ENCODE data around the gene PRKCZ.
"Not testable (repeated sequence)": the region's sequence is repeated elsewhere in the genome, so short reads cannot be mapped to it uniquely, and the experiment has no call there.

The PRKCZ gene

DNA sequence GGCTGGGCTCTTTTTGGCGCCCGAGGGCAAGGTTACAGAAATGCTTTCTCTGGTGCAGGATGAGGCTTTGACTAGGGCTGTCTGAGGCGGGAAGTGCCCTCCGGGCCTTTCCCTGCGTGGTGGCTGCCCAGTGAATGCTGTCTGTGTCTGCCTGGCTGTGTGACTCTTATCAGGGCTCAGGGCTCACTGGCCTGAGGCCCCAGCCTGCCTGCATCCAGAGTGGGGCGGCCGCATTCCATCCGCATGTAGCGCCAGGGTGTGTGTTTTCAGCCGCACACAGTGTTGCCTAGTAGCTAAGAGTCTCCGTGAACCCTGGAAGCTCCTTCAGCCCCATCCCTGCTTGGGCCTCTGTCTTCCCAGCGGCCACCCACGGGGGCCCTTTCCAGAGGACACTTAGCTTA, 85.2 kb downstream of the PRKCZ start:
- Histone ChIP-seq H3K36me3 (ENCODE audit: control insufficient read depth, insufficient read depth, low read length) (no peaks in the 10 kb centered on the region), H3K4me3 (ENCODE audit: low read length) (no peak overlapping the region), H3K4me1 (ENCODE audit: control insufficient read depth, insufficient read depth, low read length) (peaks cover 57% of the 10 kb centered on the region), H3K9me3 (ENCODE audit: control insufficient read depth, low read length) (no peaks in the 10 kb centered on the region), H3K9ac (ENCODE audit: low read length) (no peak overlapping the region), H3K27me3 (ENCODE audit: control insufficient read depth, insufficient read depth, low read length) (no peaks in the 10 kb centered on the region)

DNA sequence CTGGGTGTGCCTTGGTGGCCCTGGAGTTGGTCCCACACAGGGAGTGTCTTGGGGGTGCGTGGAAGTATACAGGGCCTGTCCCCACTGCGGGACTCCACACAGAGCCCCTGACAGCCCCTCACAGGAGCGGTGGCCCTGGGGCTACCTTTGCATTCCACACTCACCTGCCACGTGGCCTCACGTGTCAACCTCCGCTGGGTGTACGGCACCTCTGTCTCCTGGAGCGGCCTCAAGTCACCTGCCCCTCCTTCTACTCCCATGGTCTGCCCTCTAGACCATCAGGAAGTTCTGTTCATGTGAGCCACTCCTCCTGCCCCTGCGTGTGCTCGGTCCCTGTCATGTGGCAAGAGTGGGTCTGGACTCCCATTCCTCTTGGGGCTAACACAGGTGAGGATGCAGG, 85.7 kb downstream of the PRKCZ start:
- Histone ChIP-seq H3K4me3 (ENCODE audit: low read length) (no peak overlapping the region), H3K27me3 (ENCODE audit: control insufficient read depth, insufficient read depth, low read length) (no peaks in the 10 kb centered on the region), H3K9me3 (ENCODE audit: control insufficient read depth, low read length) (no peaks in the 10 kb centered on the region), H3K36me3 (ENCODE audit: control insufficient read depth, insufficient read depth, low read length) (no peaks in the 10 kb centered on the region), H3K4me1 (ENCODE audit: control insufficient read depth, insufficient read depth, low read length) (peaks cover 57% of the 10 kb centered on the region), H3K9ac (ENCODE audit: low read length) (no peak overlapping the region)

DNA sequence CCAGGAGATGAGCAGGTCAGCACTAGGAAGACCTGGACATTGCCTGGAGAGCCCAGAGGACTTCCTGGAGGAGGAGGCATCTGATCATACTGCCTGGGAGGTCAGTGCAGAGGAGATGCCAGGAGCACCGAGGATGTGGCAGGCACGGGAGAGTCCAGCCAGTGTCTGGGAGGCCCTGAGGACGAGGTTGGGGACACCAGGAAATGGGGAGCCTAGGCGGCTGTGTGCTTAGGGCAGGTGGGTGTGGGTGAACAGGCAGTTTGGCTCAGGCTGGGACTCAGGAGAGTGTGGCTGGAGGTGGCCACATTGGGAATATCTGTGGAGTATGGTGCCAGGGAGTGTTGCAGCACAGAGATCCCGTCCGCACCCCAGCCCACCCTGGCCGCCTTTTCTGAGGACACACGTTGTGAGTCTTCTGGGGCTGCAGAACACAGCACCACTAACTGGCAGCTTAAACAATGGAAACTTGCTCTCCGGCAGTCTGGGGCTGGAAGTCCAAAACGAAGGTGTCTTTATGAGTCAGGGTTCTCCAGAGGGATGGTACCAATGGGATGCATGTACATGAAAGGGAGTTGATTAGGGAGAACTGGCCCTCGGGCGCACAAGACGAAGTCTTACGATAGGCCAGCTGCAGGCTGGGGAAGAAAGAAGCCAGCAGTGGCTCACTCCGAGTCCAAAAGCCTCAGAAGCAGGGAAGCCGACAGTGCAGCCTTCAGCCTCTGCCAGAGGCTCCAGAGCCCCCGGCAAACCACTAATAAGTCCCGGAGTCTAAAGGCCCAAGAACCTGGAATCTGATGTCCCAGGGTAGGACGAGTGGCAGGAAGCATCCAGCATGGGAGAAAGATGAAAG, 86.4 kb downstream of the PRKCZ start:
- H3K4me1 ChIP-seq (ENCODE audit: control insufficient read depth, insufficient read depth, low read length): peaks cover 57% of the 10 kb centered on the region
- no peaks in the 10 kb centered on the region for H3K9me3 ChIP-seq (ENCODE audit: control insufficient read depth, low read length)
- no peaks in the 10 kb centered on the region for H3K27me3 ChIP-seq (ENCODE audit: control insufficient read depth, insufficient read depth, low read length)
- no peak overlapping the region for H3K9ac ChIP-seq (ENCODE audit: low read length)
- H3K4me3 ChIP-seq (ENCODE audit: low read length): no peak overlapping the region
- H3K36me3 ChIP-seq (ENCODE audit: control insufficient read depth, insufficient read depth, low read length): no peaks in the 10 kb centered on the region

DNA sequence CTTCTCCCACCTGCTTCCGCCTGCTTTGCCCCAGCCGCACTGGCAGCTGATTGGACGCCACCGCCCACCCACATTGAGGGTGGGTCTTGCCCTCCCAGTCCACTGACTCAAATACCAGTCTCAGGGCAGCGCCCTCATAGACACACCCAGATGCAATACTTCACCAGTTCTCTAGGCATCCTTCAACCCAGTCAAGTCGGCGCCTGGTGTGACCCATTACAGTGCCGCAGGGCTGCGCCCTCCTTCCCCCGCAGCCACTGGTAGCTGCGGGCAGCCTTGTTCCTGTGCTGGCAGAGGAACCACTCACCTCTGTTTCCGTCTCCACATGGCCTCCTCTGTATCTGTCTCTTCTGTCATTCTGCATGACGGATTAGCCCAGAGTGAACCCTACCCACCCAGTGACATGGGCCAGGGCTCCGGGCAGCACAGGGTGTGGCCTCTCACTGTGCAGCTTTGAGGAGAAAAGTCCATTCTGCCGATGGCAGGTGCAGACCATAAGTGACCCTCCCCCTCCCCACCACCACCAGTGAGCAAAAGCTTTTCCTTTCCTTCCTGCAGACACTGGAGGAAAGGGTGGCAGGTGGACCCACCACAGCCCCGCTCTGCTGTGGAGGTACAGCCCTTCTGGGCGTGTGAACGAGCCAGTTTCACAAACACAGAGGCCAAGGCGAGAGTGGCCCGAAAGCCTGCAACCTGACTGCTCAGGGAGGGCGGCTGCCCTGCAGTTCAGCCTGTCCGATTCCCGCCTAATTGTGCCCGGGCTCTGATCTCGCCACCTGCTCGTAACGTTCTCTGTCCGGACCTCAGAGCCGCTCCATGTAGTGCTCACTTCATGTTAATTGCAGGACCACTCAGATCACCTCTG, 87.3 kb downstream of the PRKCZ start:
- no peak overlapping the region for H3K9ac ChIP-seq (ENCODE audit: low read length)
- H3K4me3 ChIP-seq (ENCODE audit: low read length): no peak overlapping the region
- no peaks in the 10 kb centered on the region for H3K36me3 ChIP-seq (ENCODE audit: control insufficient read depth, insufficient read depth, low read length)
- H3K27me3 ChIP-seq (ENCODE audit: control insufficient read depth, insufficient read depth, low read length): no peaks in the 10 kb centered on the region
- H3K4me1 ChIP-seq (ENCODE audit: control insufficient read depth, insufficient read depth, low read length): peaks cover 51% of the 10 kb centered on the region
- no peaks in the 10 kb centered on the region for H3K9me3 ChIP-seq (ENCODE audit: control insufficient read depth, low read length)

DNA sequence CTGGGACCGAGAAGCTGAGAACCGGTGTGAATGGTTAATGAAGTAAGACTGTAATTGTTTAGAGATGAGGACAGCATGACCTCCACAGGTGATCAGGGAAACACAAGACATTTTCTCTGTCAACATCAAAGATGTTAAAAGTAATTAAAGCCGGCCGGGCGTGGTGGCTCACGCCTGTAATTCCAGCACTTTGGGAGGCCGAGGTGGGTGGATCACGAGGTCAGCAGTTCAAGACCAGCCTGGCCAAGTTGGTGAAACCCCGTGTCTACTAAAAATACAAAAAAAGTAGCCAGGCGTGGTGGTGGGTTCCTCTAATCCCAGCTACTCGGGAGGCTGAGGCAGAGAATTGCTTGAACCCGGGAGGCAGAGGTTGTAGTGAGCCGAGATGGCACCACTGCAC, 88.9 kb downstream of the PRKCZ start:
- H3K9me3 ChIP-seq (ENCODE audit: control insufficient read depth, low read length); H3K36me3 ChIP-seq (ENCODE audit: control insufficient read depth, insufficient read depth, low read length); H3K4me3 ChIP-seq (ENCODE audit: low read length); H3K9ac ChIP-seq (ENCODE audit: low read length); H3K27me3 ChIP-seq (ENCODE audit: control insufficient read depth, insufficient read depth, low read length): not testable (repeated sequence)
- H3K4me1 ChIP-seq (ENCODE audit: control insufficient read depth, insufficient read depth, low read length): peaks cover 42% of the 10 kb centered on the region

DNA sequence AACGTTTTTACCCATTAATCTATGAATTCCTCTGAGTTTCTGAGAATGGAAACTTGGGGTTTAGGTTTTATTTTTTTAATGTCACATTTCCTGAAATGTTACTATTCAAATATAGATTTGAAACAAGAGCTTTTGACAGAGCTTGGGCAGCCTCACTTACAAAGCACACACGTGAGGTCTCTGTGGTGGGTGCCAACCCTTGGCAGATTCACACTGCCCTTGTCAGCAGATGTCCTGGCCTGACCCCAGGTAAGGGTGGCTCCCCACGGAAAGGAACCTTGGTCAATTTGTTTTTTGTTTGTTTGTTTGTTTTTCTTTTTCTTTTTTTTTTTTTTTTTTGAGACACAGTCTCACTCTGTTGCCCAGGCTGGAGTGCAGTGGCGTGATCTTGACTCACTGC, 90.8 kb downstream of the PRKCZ start:
- H3K9me3 ChIP-seq (ENCODE audit: control insufficient read depth, low read length): no peaks in the 10 kb centered on the region
- H3K9ac ChIP-seq (ENCODE audit: low read length): no peak overlapping the region
- no peaks in the 10 kb centered on the region for H3K27me3 ChIP-seq (ENCODE audit: control insufficient read depth, insufficient read depth, low read length)
- H3K4me3 ChIP-seq (ENCODE audit: low read length): no peak overlapping the region
- H3K4me1 ChIP-seq (ENCODE audit: control insufficient read depth, insufficient read depth, low read length): peaks cover 27% of the 10 kb centered on the region
- peaks cover 3% of the 10 kb centered on the region for H3K36me3 ChIP-seq (ENCODE audit: control insufficient read depth, insufficient read depth, low read length)

DNA sequence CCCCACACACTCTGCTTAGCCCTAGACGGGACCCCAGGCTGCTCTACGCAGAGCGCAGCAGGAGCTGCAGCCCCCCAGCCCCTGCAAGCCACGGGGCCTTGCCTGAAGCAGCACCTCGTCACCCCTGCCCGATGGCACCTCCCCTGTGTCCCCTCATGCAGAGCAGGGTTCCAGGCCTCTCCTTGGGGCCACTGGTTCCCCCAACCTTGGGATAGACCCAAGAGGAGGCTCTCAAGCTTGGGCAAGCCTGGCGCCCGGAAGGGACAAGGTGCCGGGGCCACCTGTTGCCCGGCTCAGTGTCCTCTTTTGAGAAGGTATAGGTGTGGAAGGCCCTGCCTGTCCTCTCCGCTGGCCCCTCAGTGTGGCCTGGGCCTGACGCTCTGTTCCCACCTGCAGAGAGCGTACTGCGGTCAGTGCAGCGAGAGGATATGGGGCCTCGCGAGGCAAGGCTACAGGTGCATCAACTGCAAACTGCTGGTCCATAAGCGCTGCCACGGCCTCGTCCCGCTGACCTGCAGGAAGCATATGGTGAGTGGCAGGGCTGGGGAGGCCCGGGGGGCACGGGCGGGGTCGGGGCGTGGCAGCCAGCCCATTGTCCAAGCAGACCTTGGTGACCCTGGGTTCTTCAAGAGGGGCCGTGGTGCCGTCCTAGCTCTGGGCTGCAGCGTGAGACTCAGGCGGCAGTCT, 93.7 kb downstream of the PRKCZ start:
- H3K4me3 ChIP-seq (ENCODE audit: low read length): no peak overlapping the region
- no peaks in the 10 kb centered on the region for H3K27me3 ChIP-seq (ENCODE audit: control insufficient read depth, insufficient read depth, low read length)
- H3K9ac ChIP-seq (ENCODE audit: low read length): no peak overlapping the region
- no peaks in the 10 kb centered on the region for H3K9me3 ChIP-seq (ENCODE audit: control insufficient read depth, low read length)
- peaks cover 4% of the 10 kb centered on the region for H3K36me3 ChIP-seq (ENCODE audit: control insufficient read depth, insufficient read depth, low read length)
- peaks cover 7% of the 10 kb centered on the region for H3K4me1 ChIP-seq (ENCODE audit: control insufficient read depth, insufficient read depth, low read length)

DNA sequence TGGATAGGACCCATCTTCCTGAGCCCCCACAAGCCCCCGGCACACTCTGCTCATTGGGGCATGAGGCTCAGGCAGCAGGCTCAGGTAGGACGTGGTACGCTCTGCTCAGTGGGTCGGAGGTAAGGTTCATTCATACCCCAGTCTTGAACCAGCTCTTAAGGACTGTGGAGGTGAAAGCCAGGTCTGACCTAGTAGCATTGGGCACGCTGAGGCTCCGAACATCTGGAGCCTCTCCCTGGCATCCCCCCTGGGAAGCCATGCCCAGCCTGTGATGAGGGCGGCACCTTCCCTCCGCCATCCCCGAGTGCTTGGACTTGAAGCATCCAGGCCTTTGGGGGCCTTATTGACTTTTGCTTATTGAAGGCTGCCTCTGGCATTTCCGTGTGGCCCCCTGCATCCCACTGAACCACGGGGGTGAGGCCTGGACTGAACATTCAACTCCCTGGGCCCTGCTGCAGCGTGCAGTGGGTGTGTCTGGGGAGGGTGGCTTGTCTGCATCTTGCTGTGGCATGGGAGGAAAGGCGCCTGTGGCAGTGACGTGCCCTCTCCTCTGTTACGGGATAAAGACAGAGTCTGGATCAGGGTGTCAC, 94.4 kb downstream of the PRKCZ start:
- peaks cover 5% of the 10 kb centered on the region for H3K4me1 ChIP-seq (ENCODE audit: control insufficient read depth, insufficient read depth, low read length)
- no peak overlapping the region for H3K9ac ChIP-seq (ENCODE audit: low read length)
- H3K4me3 ChIP-seq (ENCODE audit: low read length): no peak overlapping the region
- H3K36me3 ChIP-seq (ENCODE audit: control insufficient read depth, insufficient read depth, low read length): peaks cover 4% of the 10 kb centered on the region
- no peaks in the 10 kb centered on the region for H3K9me3 ChIP-seq (ENCODE audit: control insufficient read depth, low read length)
- H3K27me3 ChIP-seq (ENCODE audit: control insufficient read depth, insufficient read depth, low read length): no peaks in the 10 kb centered on the region

DNA sequence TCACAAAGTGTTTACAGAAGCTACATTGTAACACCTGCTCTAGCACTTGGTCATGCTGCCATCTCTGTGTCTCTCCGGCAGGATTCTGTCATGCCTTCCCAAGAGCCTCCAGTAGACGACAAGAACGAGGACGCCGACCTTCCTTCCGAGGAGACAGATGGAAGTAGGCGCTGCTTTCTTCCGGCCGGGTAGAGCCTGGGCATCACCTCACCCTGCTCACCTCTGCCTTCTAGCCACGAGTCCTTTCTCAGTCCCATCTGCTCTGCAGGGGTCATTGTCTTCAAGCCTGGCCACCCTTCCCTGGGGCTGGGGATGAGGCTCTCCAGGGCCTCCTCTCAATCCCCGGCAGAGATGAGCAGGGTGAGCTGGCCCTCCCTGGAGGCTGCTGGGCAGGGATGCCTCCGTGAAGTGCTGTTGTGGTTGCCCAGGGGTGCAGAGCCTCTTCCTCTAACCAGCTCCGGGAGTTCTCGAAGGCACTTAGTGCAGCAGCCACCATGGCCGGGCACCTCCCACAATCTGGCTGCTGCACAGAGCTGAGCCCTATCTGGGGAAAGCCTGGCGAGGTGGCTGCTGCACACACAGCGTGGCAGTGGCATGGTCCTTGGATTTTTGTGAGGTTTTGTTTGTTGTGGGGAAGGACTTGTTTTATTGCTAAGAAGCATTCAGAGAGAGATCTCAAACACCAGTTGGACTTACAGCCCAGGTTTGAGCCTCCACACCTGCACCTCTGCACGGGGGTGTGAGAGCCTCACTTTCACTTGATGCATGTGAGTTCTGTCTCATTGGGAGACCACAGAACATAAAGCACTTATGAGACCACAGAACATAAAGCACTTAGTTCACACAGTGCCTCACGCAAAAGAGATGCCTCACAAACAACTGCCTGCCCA, 96.0 kb downstream of the PRKCZ start:
- Histone ChIP-seq H3K9ac (ENCODE audit: low read length) (no peak overlapping the region), H3K4me3 (ENCODE audit: low read length) (no peak overlapping the region), H3K4me1 (ENCODE audit: control insufficient read depth, insufficient read depth, low read length) (no peaks in the 10 kb centered on the region), H3K9me3 (ENCODE audit: control insufficient read depth, low read length) (no peaks in the 10 kb centered on the region), H3K27me3 (ENCODE audit: control insufficient read depth, insufficient read depth, low read length) (no peaks in the 10 kb centered on the region), H3K36me3 (ENCODE audit: control insufficient read depth, insufficient read depth, low read length) (peaks cover 4% of the 10 kb centered on the region)

DNA sequence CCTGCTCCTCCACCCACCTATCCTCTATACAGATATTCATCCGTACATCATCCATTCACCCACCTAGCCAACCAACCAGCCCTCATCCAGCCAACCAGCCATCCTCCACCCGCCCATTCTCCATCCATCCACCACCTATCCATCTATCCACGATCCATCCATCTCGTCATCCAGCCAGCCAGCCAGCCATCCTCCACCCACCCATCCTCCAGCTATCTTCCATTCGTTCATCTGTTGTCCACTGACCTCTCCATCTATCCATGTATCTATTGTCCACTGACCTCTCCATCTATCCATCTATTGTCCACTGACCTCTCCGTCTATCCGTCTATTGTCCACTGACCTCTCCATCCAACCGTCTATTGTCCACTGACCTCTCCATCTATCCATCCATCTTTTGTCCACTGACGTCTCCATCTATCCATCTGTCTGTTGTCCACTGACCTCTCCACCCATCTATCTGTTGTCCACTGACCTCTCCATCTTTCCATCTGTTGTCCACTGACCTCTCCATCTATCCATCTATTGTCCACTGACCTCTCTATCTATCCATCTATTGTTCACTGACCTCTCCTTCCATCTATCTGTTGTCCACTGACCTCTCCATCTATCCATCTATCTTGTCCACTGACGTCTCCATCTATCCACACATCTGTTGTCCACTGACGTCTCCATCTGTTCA, 96.8 kb downstream of the PRKCZ start:
- Histone ChIP-seq H3K9ac (ENCODE audit: low read length) (no peak overlapping the region), H3K9me3 (ENCODE audit: control insufficient read depth, low read length) (no peaks in the 10 kb centered on the region), H3K4me1 (ENCODE audit: control insufficient read depth, insufficient read depth, low read length) (no peaks in the 10 kb centered on the region), H3K27me3 (ENCODE audit: control insufficient read depth, insufficient read depth, low read length) (no peaks in the 10 kb centered on the region), H3K36me3 (ENCODE audit: control insufficient read depth, insufficient read depth, low read length) (peaks cover 4% of the 10 kb centered on the region), H3K4me3 (ENCODE audit: low read length) (no peak overlapping the region)

DNA sequence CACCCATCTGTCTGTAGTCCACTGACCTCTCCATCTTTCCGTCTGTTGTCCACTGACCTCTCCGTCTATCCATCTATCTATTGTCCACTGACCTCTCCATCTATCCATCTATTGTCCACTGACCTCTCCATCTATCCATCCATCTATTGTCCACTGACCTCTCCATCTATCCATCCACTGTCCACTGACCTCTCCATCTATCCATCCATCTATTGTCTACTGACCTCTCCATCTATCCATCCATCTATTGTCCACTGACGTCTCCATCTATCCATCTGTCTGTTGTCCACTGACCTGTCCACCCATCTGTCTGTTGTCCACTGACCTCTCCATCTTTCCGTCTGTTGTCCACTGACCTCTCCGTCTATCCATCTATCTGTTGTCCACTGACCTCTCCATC, 97.7 kb downstream of the PRKCZ start:
- not testable (repeated sequence) for H3K36me3 ChIP-seq (ENCODE audit: control insufficient read depth, insufficient read depth, low read length); H3K9ac ChIP-seq (ENCODE audit: low read length); H3K27me3 ChIP-seq (ENCODE audit: control insufficient read depth, insufficient read depth, low read length); H3K4me1 ChIP-seq (ENCODE audit: control insufficient read depth, insufficient read depth, low read length); H3K9me3 ChIP-seq (ENCODE audit: control insufficient read depth, low read length); H3K4me3 ChIP-seq (ENCODE audit: low read length)
